Panc1 (cell line): ENCODE measurements around the gene MED9. TPM values are rescaled to one million over a fixed set of nuclear protein-coding genes. Genes with fewer than 3 reads are reported as not detected.

ENCODE experiments used
- ATAC-seq: fragments of 200-7000 bp; cut with Tn5 transposase; 2 replicates; pipeline ENCODE4 v1.9.1; 2020; ENCODE audit warnings: mild to moderate bottlenecking, moderate library complexity
- BruUV-seq: library from RNA; stranded (reverse); fragments of 400-500 nt; replicated peaks from 2 replicates; lab custom pipeline; 2021; lab: Mats Ljungman, UMichigan
- CTCF ChIA-PET: fragments of 300-600 bp; sonication (Branson Sonifier 250); formaldehyde crosslinking; loops from one replicate; lab custom pipeline; 2022; ENCODE audit warnings: antibody characterized with exemption; lab: Charles Lee
- POLR2A ChIA-PET: fragments of 300-600 bp; sonication (Branson Sonifier 250); formaldehyde crosslinking; loops from one replicate; lab custom pipeline; 2022; ENCODE audit warnings: antibody characterized with exemption; lab: Charles Lee
- DNase-seq: peaks from one replicate; pipeline ENCODE4 v3.0.0-alpha.2; 2010; ENCODE audit warnings: low read depth, low spot score
- H3K27ac ChIP-seq: 2 replicates; pipeline ENCODE4 v1.5.1; 2011; ENCODE audit warnings: mild to moderate bottlenecking, low read length, inconsistent platforms
- H3K27me3 ChIP-seq: fragments of 200-500 bp; sonication (Bioruptor generic); 2 replicates; pipeline ENCODE4 v1.6.0; 2014; ENCODE audit warnings: low read length, inconsistent platforms; ENCODE audit not compliant: control insufficient read depth, insufficient read depth
- H3K36me3 ChIP-seq: fragments of 200-500 bp; sonication (Bioruptor generic); 2 replicates; pipeline ENCODE4 v1.5.1; 2014; ENCODE audit warnings: inconsistent platforms, mild to moderate bottlenecking, low read length, moderate library complexity; ENCODE audit not compliant: control insufficient read depth, insufficient read depth
- H3K4me1 ChIP-seq: 2 replicates; pipeline ENCODE4 v1.5.1; 2011; ENCODE audit warnings: inconsistent platforms, mild to moderate bottlenecking, low read length, moderate library complexity; ENCODE audit not compliant: control insufficient read depth, insufficient read depth
- H3K4me3 ChIP-seq, 2 experiments: 2 replicates each; pipeline ENCODE4 v1.5.1; 2011 to 2012; ENCODE audit warnings: low read depth in 2 of 2, low read length in 2 of 2, mild to moderate bottlenecking in 2 of 2, inconsistent platforms in 1 of 2, moderate library complexity in 1 of 2
- H3K9me3 ChIP-seq: fragments of 200-500 bp; sonication (Bioruptor generic); 2 replicates; pipeline ENCODE4 v1.5.1; 2014; ENCODE audit warnings: low read depth, mild to moderate bottlenecking, inconsistent platforms, low read length, moderate library complexity; ENCODE audit not compliant: control insufficient read depth, insufficient read depth
- CTCF ChIP-seq: fragments of 450-650 bp; IDR thresholded peaks from 2 replicates; pipeline ENCODE4 v1.5.1; 2017; ENCODE audit warnings: mild to moderate bottlenecking
- POLR2AphosphoS5 ChIP-seq: IDR thresholded peaks from 2 replicates; pipeline ENCODE4 v1.6.1; 2012; ENCODE audit warnings: mild to moderate bottlenecking, low read depth, low read length, moderate library complexity
- REST ChIP-seq, 2 experiments: IDR thresholded peaks; 2 replicates each; pipeline ENCODE4 v1.6.1; 2011 to 2012; ENCODE audit warnings: low read depth in 2 of 2, control low read depth in 1 of 2, low read length in 1 of 2, mild to moderate bottlenecking in 1 of 2, moderate library complexity in 1 of 2; ENCODE audit not compliant: insufficient read depth in 1 of 2
- SIN3A ChIP-seq: IDR thresholded peaks from 2 replicates; pipeline ENCODE4 v1.6.1; 2012; ENCODE audit warnings: low read depth, mild to moderate bottlenecking, low read length, moderate library complexity, borderline replicate concordance; ENCODE audit not compliant: insufficient read depth
- TCF7L2 ChIP-seq: IDR thresholded peaks from 2 replicates; pipeline ENCODE4 v1.6.1; 2011; ENCODE audit warnings: mild to moderate bottlenecking, low read depth, low read length, inconsistent platforms
- in situ Hi-C: cut with HindIII; loops from 2 replicates; pipeline ENCODE4 v1.10.0; 2016; ENCODE audit warnings: low sequenced_read_pairs, low pct_unique_long_range_greater_than_20kb
- intact Hi-C: fragments of 100-400 bp; cut with micrococcal nuclease; formaldehyde crosslinking; loops from one replicate; pipeline ENCODE4 v1.10.0; 2022; ENCODE audit not compliant: unreplicated experiment
- total RNA-seq: library from RNA; stranded (reverse); gene quantifications from one replicate; pipeline ENCODE4 v1.2.1, GENCODE V29; 2021; ENCODE audit not compliant: unreplicated experiment

The MED9 gene
- total RNA-seq, 1 experiment from 2014 or later, result 11.1 TPM

- in situ Hi-C loops (no loop called here), intact Hi-C loops (no loop called here)
- no peaks in the 10 kb centered on the region for H3K36me3 ChIP-seq
- no peak overlapping the region for H3K4me3 ChIP-seq
- H3K9me3 ChIP-seq, result no peaks in the 10 kb centered on the region
- ChIA-PET CTCF (no interaction called here), POLR2A (no interaction called here)
- ATAC-seq (no peak), DNase-seq (no peak)
- H3K27ac ChIP-seq, result no peak overlapping the region
- no peak for TF ChIP-seq SIN3A
- no peak for TF ChIP-seq TCF7L2
- TF ChIP-seq CTCF, result no peak
- TF ChIP-seq REST (IDR thresholded peaks at IDR 0.05; ENCODE audit: insufficient read depth in 1 of 2, low read depth in 2 of 2, low read length in 1 of 2), result no peak
- TF ChIP-seq POLR2AphosphoS5, result no peak
- H3K4me1 ChIP-seq, result no peaks in the 10 kb centered on the region
- no peaks in the 10 kb centered on the region; the same call in 1 of the 2 replicates for H3K27me3 ChIP-seq
- BruUV-seq, result no TSS peak
Measured at GRCh38 chr17:17434477-17434876, 42.3 kb upstream of the MED9 start.

GRCh38 chr17:17435323-17435722 lies 41.5 kb upstream of the MED9 start:
- Histone ChIP-seq H3K4me3 (no peak overlapping the region), H3K27me3 (no peaks in the 10 kb centered on the region), H3K9me3 (no peaks in the 10 kb centered on the region), H3K36me3 (no peaks in the 10 kb centered on the region), H3K27ac (no peak overlapping the region), H3K4me1 (no peaks in the 10 kb centered on the region)
- POLR2A ChIA-PET, result no interaction called here
- CTCF ChIA-PET, result no interaction called here
- in situ Hi-C loops, result no loop called here
- intact Hi-C loops, result no loop called here
- no peak for ATAC-seq
- DNase-seq, result no peak
- no TSS peak for BruUV-seq
- no peak for TF ChIP-seq TCF7L2
- no peak for TF ChIP-seq SIN3A
- TF ChIP-seq REST (IDR thresholded peaks at IDR 0.05; ENCODE audit: insufficient read depth in 1 of 2, low read depth in 2 of 2, low read length in 1 of 2), result no peak
- no peak for TF ChIP-seq POLR2AphosphoS5
- TF ChIP-seq CTCF, result no peak
